ENCODE data around the gene PTPRD. TPM values are rescaled to one million over a fixed set of nuclear protein-coding genes. Genes with fewer than 3 reads are reported as not detected.

The PTPRD gene
- total and polyA plus RNA-seq, 2 of the 4 experiments (the other 2 are of a cell fraction): 0.07 to 0.18 TPM

DNA sequence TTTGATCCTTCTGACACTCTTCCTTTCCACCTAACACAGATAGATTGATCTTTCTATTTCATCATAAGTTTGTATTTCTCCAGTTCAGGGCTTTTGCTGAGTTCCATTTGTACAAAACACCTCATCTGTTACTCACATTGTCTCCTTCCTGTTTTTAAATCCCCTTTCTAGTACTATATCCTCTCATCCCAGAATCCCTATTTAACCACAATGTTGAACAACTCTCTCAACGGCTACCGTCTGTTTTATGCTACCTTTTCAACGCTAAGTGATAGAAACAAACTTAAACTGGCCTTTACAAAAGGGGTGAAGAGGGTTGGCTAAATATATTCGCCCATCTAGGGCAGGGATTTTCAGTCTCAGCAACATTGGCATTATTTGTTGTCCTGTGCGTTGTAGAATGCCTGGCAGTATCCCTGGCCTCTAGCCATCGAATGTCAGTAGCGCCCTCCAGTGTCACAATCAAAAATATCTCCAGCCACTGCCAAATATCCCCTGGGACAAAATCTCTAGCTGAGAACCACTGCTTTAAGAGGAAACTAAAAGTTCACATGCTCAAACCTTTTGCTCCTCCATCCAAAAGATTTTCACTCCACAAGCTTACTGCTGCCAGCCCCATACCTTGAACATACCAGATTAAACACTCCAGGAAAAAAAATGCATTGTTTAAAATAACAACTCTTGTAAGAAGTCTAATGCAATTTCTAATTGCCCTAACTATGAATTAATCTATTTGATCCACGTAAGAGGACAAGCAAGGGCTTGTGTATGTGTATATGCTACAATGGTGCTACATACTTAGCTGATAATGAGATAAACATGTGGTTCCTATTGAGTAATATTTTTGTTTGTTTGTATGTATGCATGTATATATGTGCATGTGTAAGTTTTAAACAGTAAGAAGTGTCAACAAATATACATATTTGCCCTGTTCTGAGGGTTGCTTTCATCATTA is 344.0 kb downstream of the PTPRD start (continued):
- peak; percentile 51 for TF ChIP-seq SMC3 (IDR thresholded peaks at IDR 0.05; ENCODE audit: low read depth, low read length)

DNA sequence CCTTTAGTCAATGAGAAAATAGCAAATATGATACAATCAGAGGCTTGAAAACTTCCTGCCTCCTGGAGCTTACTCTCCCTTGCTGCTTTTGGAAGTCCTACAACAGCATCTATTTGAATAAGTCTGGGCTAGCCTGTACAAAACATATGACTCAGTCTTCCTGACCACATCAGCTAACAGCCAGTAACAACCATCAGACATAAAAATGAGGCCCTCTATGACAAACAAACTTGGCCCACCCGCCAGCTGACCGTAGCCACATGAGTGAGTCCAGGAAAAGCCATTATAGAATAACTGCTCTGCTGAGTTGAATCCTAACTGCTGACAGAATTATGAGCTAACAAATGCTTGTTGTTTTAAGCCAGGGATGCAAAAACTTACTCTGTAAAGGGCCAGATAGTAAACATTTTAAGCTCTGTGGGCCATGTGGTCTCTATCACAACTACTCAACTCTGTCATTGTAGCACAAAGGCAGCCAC is 347.6 kb downstream of the PTPRD start:
- Histone ChIP-seq H3K4me1 (ENCODE audit: control insufficient read depth, insufficient read depth, low read length) (no peaks in the 10 kb centered on the region; the same call in 1 of the 2 replicates), H2BK15ac (ENCODE audit: low read depth, low read length) (no peak overlapping the region), H3K4me3 (ENCODE audit: insufficient read depth, low read depth, low read length) (no peak overlapping the region), H4K20me1 (ENCODE audit: insufficient read depth, low read length) (no peaks in the 10 kb centered on the region), H3K4me2 (ENCODE audit: low read depth, low read length) (no peak overlapping the region), H3K18ac (ENCODE audit: low read depth, low read length) (no peak overlapping the region; the same call in 1 of the 2 replicates), H3K56ac (ENCODE audit: extremely low read depth, insufficient read depth, low read length) (no peak overlapping the region), H3K9me1 (ENCODE audit: insufficient read depth, low read length) (no peaks in the 10 kb centered on the region), H4K5ac (ENCODE audit: low read depth, low read length) (no peak overlapping the region), H2BK20ac (ENCODE audit: low read depth, low read length) (no peak overlapping the region), H2AK5ac (ENCODE audit: low read depth, low read length) (no peak overlapping the region), H4K91ac (ENCODE audit: insufficient read depth, low read depth, low read length) (no peak overlapping the region), H2BK120ac (ENCODE audit: low read depth, low read length) (peak overlapping the region; percentile 87; the same call in 1 of the 2 replicates), H3K14ac (replicated peaks; ENCODE audit: low read depth, low read length) (no peak overlapping the region), H3K36me3 (ENCODE audit: control insufficient read depth, insufficient read depth, low read length) (no peaks in the 10 kb centered on the region), H3K9me3 (ENCODE audit: control insufficient read depth, insufficient read depth, low read length) (no peaks in the 10 kb centered on the region), H3K4ac (ENCODE audit: low read depth, low read length) (no peak overlapping the region), H2BK5ac (ENCODE audit: low read depth, low read length, poor library complexity, severe bottlenecking) (peak overlapping the region; percentile 67), H3K79me1 (ENCODE audit: low read depth in 1 of 2, low read length in 2 of 2) (no peaks in the 10 kb centered on the region), H2AFZ (replicated peaks; ENCODE audit: low read length, poor library complexity) (no peak overlapping the region), H3K23ac (ENCODE audit: low read depth, low read length) (no peak overlapping the region), H3K27me3 (ENCODE audit: control insufficient read depth, insufficient read depth, low read length) (no peaks in the 10 kb centered on the region), H3K9ac (ENCODE audit: low read depth, low read length) (no peak overlapping the region), H2AK9ac (replicated peaks; ENCODE audit: low read depth, low read length, poor library complexity) (no peak overlapping the region), H4K8ac (ENCODE audit: low read depth in 2 of 2, low read length in 2 of 2) (no peak overlapping the region), H3K27ac (ENCODE audit: insufficient read depth, low read length) (peak overlapping the region; percentile 66; the same call in 1 of the 2 replicates)
- POLR2A ChIA-PET (ENCODE audit: unreplicated experiment): no interaction called here
- BruUV-seq (replicated peaks): no TSS peak
- peak; percentile 92 for ATAC-seq (ENCODE audit: low read depth)
- no CpG with 5 or more reads among the region's 2 CpGs for WGBS, 2 experiments (ENCODE audit: extremely low coverage in 2 of 2, insufficient read length in 1 of 2)
- in situ Hi-C loops (cut with MboI; ENCODE audit: low sequenced_read_pairs) (no loop called here), dilution Hi-C loops (cut with HindIII; ENCODE audit: low sequenced_read_pairs, unreplicated experiment) (no loop called here), intact Hi-C loops (cut with micrococcal nuclease) (loop anchor here (5.0 kb wide), 1 partner anchor 218 kb away; no protein-coding TSS in a partner anchor)
- CTCF ChIA-PET: no interaction called here
- no peak for TF ChIP-seq SMC3 (IDR thresholded peaks at IDR 0.05; ENCODE audit: low read depth, low read length)
- TF ChIP-seq, protein P1, sequence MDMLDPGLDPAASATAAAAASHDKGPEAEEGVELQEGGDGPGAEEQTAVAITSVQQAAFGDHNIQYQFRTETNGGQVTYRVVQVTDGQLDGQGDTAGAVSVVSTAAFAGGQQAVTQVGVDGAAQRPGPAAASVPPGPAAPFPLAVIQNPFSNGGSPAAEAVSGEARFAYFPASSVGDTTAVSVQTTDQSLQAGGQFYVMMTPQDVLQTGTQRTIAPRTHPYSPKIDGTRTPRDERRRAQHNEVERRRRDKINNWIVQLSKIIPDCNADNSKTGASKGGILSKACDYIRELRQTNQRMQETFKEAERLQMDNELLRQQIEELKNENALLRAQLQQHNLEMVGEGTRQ (IDR thresholded peaks at IDR 0.05; ENCODE audit: low read depth, low read length): no peak
- TF ChIP-seq MXI1 (IDR thresholded peaks at IDR 0.05; ENCODE audit: borderline replicate concordance, low read depth, low read length): no peak
- TF ChIP-seq RAD21 (IDR thresholded peaks at IDR 0.05; ENCODE audit: low read length): no peak
- TF ChIP-seq RFX5 (IDR thresholded peaks at IDR 0.05; ENCODE audit: low read depth, low read length): no peak
- TF ChIP-seq CHD1 (IDR thresholded peaks at IDR 0.05; ENCODE audit: low read depth, low read length): no peak
- no peak for TF ChIP-seq BHLHE40 (IDR thresholded peaks at IDR 0.05; ENCODE audit: low read depth, low read length)
- no peak for TF ChIP-seq FOS (IDR thresholded peaks at IDR 0.05; ENCODE audit: low read depth, low read length)
- no peak for TF ChIP-seq MAFK (IDR thresholded peaks at IDR 0.05; ENCODE audit: low read depth, low read length)
- no peak for TF ChIP-seq CEBPB (IDR thresholded peaks at IDR 0.05; ENCODE audit: low read depth, low read length)
- no peak for TF ChIP-seq POLR2A (IDR thresholded peaks at IDR 0.05; ENCODE audit: low read depth, low read length)
- TF ChIP-seq NFE2L2 (IDR thresholded peaks at IDR 0.05; ENCODE audit: low read depth, low read length): no peak
- no peak for TF ChIP-seq RCOR1 (IDR thresholded peaks at IDR 0.05; ENCODE audit: insufficient replicate concordance, low read length)
- DNase-seq: peak; percentile 82
